HepG2 (cell line): ENCODE results near the gene TUBA1C. TPM values are rescaled to one million over a fixed set of nuclear protein-coding genes. Genes with fewer than 3 reads are reported as not detected.

Experiments
- ADNP ChIP-seq: sonication (generic); formaldehyde crosslinking; IDR thresholded peaks from 2 replicates; pipeline ENCODE4 v1.4.0; 2020; ENCODE audit warnings: missing genetic modification reagents
- BCL3 ChIP-seq: sonication (generic); formaldehyde crosslinking; IDR thresholded peaks from 2 replicates; pipeline ENCODE4 v1.5.1; 2020; ENCODE audit warnings: mild to moderate bottlenecking, missing genetic modification reagents, moderate library complexity
- GABPA ChIP-seq, 2 experiments: IDR thresholded peaks; 2 replicates each; pipeline ENCODE4 v1.6.1; 2011 to 2016; ENCODE audit warnings: low read depth in 2 of 2, low read length in 1 of 2, missing biosample characterization in 1 of 2, missing genetic modification characterization in 1 of 2
- GABPB1 ChIP-seq: IDR thresholded peaks from 2 replicates; pipeline ENCODE4 v1.6.1; 2016; ENCODE audit warnings: mild to moderate bottlenecking, missing genetic modification reagents, moderate library complexity, missing compliant biosample characterization
- KDM2A ChIP-seq: sonication (generic); formaldehyde crosslinking; IDR thresholded peaks from 2 replicates; pipeline ENCODE4 v1.4.0; 2020; ENCODE audit warnings: low read depth, missing genetic modification reagents, borderline replicate concordance
- MED1 ChIP-seq: sonication (generic); formaldehyde crosslinking; IDR thresholded peaks from 2 replicates; pipeline ENCODE4 v1.4.0; 2020; ENCODE audit warnings: missing genetic modification reagents
- NFYB ChIP-seq: sonication (generic); formaldehyde crosslinking; IDR thresholded peaks from 2 replicates; pipeline ENCODE4 v1.4.0; 2020; ENCODE audit warnings: missing genetic modification reagents
- NR3C1 ChIP-seq: sonication (generic); formaldehyde crosslinking; IDR thresholded peaks from 2 replicates; pipeline ENCODE4 v1.4.0; 2020; ENCODE audit warnings: missing genetic modification reagents
- PCBP1 ChIP-seq: fragments of 200-400 bp; formaldehyde crosslinking; IDR thresholded peaks from 2 replicates; pipeline ENCODE4 v1.6.1; 2017; ENCODE audit warnings: mild to moderate bottlenecking, low read depth, low read length, borderline replicate concordance
- SNAPC2 ChIP-seq: sonication (generic); formaldehyde crosslinking; IDR thresholded peaks from 2 replicates; pipeline ENCODE4 v1.8.1; 2022; ENCODE audit warnings: mild to moderate bottlenecking, missing genetic modification reagents
- SOX6 ChIP-seq, 2 experiments: fragments of 450-650 bp in 1 of 2; sonication (generic) in 1 of 2; formaldehyde crosslinking in 1 of 2; IDR thresholded peaks; 2 replicates each; pipeline versions ENCODE4 v1.4.0 to v1.6.1; 2017 to 2020; ENCODE audit warnings: antibody characterized with exemption in 1 of 2, mild to moderate bottlenecking in 1 of 2, missing genetic modification reagents in 1 of 2
- SP4 ChIP-seq: sonication (generic); formaldehyde crosslinking; IDR thresholded peaks from 2 replicates; pipeline ENCODE4 v1.8.1; 2023; ENCODE audit warnings: mild to moderate bottlenecking, missing genetic modification reagents
- ZMYM2 ChIP-seq: sonication (generic); formaldehyde crosslinking; IDR thresholded peaks from 2 replicates; pipeline ENCODE4 v1.8.0; 2022; ENCODE audit warnings: mild to moderate bottlenecking, missing genetic modification reagents
- ZNF550 ChIP-seq: sonication (generic); formaldehyde crosslinking; IDR thresholded peaks from 2 replicates; pipeline ENCODE4 v1.4.0; 2020; ENCODE audit warnings: mild to moderate bottlenecking, missing genetic modification reagents, borderline replicate concordance
- ZNF687 ChIP-seq: sonication (generic); formaldehyde crosslinking; IDR thresholded peaks from 2 replicates; pipeline ENCODE4 v1.5.1; 2020; ENCODE audit warnings: mild to moderate bottlenecking, missing genetic modification reagents, moderate library complexity
- ZNF709 ChIP-seq: sonication (generic); formaldehyde crosslinking; IDR thresholded peaks from 2 replicates; pipeline ENCODE4 v1.5.0; 2020; ENCODE audit warnings: mild to moderate bottlenecking, missing genetic modification reagents
- ZSCAN25 ChIP-seq: sonication (generic); formaldehyde crosslinking; IDR thresholded peaks from 2 replicates; pipeline ENCODE4 v1.8.0; 2022; ENCODE audit warnings: mild to moderate bottlenecking, missing genetic modification reagents
- ZSCAN5A ChIP-seq: sonication (generic); formaldehyde crosslinking; IDR thresholded peaks from 2 replicates; pipeline ENCODE4 v1.8.0; 2022; ENCODE audit warnings: mild to moderate bottlenecking, missing genetic modification reagents, borderline replicate concordance
- polyA plus RNA-seq, 8 experiments: library from polyadenylated mRNA; depleted of rRNA in 3 of 8; stranded (reverse) in 7 of 8; unstranded in 1 of 8; fragments of >200 nt; fragmentation: Illumina TruSeq in 4 of 8; extraction: Trizol in 4 of 8; gene quantifications; 2 replicates each; pipeline versions ENCODE4 v1.2.1 to v1.2.3, GENCODE V29; 2011 to 2016; ENCODE audit warnings: low read depth in 4 of 8, missing spikeins in 1 of 8, mixed read lengths in 1 of 8; ENCODE audit not compliant: insufficient read depth in 1 of 8
- total RNA-seq, 5 experiments: library from RNA; depleted of rRNA; stranded (reverse); fragments of >200 nt; fragmentation: Illumina TruSeq; extraction: Trizol; gene quantifications; 2 replicates each; pipeline ENCODE4 v1.2.3, GENCODE V29; 2016; ENCODE audit warnings: low read depth in 1 of 5
- TF ChIP-seq, protein P1 (sequence below): sonication (generic); formaldehyde crosslinking; IDR thresholded peaks from 2 replicates; pipeline ENCODE4 v1.8.0; 2022; ENCODE audit warnings: mild to moderate bottlenecking, missing genetic modification reagents

The TUBA1C gene
- total and polyA plus RNA-seq, 2 of the 13 experiments (the other 11 are each of a cell fraction or from before 2014, with no cell fraction given) = 693 to 1,075 TPM

DNA sequence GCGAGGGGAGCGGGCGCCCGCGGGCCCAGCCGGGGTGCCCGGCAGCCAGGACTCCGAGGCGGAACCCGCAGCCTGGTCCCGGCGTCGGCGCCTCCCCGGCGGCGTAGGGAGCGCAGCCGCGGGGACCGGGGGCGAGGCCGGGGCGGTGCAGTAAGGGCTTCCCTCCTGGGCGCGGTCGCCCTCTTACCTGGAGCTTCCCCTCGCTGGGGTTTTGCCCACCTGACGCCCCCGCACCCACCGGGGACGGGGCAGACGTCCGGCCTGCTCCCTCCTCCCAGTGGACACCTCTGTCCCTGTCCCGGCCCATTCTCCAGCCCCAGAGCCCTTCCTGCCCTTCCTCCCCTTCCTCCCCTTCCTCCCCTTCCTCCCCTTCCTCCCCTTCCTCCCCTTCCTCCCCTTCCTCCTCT, 413 bp upstream of the TUBA1C start (continued):
- TF ChIP-seq SOX6 (IDR thresholded peaks at IDR 0.05) (no peak), SOX6 (CRISPR knock-in tag; IDR thresholded peaks at IDR 0.05) (peak; percentile 21; the same call in 1 of the 2 replicates), ZNF709 (CRISPR knock-in tag) (no peak), MED1 (CRISPR knock-in tag) (no peak), ADNP (CRISPR knock-in tag) (no peak), ZNF687 (CRISPR knock-in tag) (0 out of 2 replicates have a peak, but pooled peaks have one; percentile 8), NR3C1 (CRISPR knock-in tag) (no peak), BCL3 (CRISPR knock-in tag) (peak; percentile 9; the same call in 1 of the 2 replicates), SNAPC2 (peak; percentile 81; the same call in 1 of the 2 replicates), KDM2A (0 out of 2 replicates have a peak, but pooled peaks have one; percentile 16), ZSCAN5A (CRISPR knock-in tag) (0 out of 2 replicates have a peak, but pooled peaks have one; percentile 20), PCBP1 (peak; percentile 99), SP4 (no peak), ZMYM2 (CRISPR knock-in tag) (peak; percentile 94; the same call in 1 of the 2 replicates), NFYB (CRISPR knock-in tag) (no peak), GABPB1 (CRISPR knock-in tag) (peak; percentile 33; the same call in 1 of the 2 replicates), ZSCAN25 (CRISPR knock-in tag) (peak; percentile 53; the same call in 1 of the 2 replicates), GABPA (IDR thresholded peaks at IDR 0.05; ENCODE audit: low read depth, low read length) (peak; percentile 40; the same call in 1 of the 2 replicates), GABPA (CRISPR knock-in tag; IDR thresholded peaks at IDR 0.05; ENCODE audit: low read depth) (no peak; the same call in 1 of the 2 replicates), ZNF550 (CRISPR knock-in tag) (no peak)
- TF ChIP-seq, protein P1, sequence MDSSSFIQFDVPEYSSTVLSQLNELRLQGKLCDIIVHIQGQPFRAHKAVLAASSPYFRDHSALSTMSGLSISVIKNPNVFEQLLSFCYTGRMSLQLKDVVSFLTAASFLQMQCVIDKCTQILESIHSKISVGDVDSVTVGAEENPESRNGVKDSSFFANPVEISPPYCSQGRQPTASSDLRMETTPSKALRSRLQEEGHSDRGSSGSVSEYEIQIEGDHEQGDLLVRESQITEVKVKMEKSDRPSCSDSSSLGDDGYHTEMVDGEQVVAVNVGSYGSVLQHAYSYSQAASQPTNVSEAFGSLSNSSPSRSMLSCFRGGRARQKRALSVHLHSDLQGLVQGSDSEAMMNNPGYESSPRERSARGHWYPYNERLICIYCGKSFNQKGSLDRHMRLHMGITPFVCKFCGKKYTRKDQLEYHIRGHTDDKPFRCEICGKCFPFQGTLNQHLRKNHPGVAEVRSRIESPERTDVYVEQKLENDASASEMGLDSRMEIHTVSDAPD = 0 out of 2 replicates have a peak, but pooled peaks have one; percentile 43
